WTC11 (cell line): ENCODE measurements around the gene MAMDC2. TPM values are rescaled to one million over a fixed set of nuclear protein-coding genes. Genes with fewer than 3 reads are reported as not detected.

Source experiments
- ATAC-seq: fragments of 200-7000 bp; cut with Tn5 transposase; 2 replicates; pipeline ENCODE4 v1.10.0; 2021; ENCODE audit warnings: mild to moderate bottlenecking, moderate library complexity
- CTCF ChIA-PET: fragments of 300-600 bp; sonication (Branson Sonifier 250); formaldehyde crosslinking; loops from one replicate; lab custom pipeline; 2021; ENCODE audit warnings: antibody characterized with exemption; lab: Charles Lee
- POLR2A ChIA-PET: fragments of 350-600 bp; sonication (Branson Sonifier 250); formaldehyde crosslinking; loops from one replicate; lab custom pipeline; 2021; ENCODE audit warnings: antibody characterized with exemption; lab: Charles Lee
- DNase-seq: peaks from one replicate; pipeline ENCODE4 v3.0.0; 2021; ENCODE audit warnings: low spot score
- H3K27ac Mint-ChIP-seq: 2 replicates; pipeline ENCODE4 v1.8.0; 2021; ENCODE audit warnings: mixed read lengths
- H3K27me3 Mint-ChIP-seq: 2 replicates; pipeline ENCODE4 v1.8.0; 2021; ENCODE audit warnings: low read depth, mild to moderate bottlenecking, moderate library complexity, mixed read lengths
- H3K36me3 Mint-ChIP-seq: 2 replicates; pipeline ENCODE4 v1.8.0; 2021; ENCODE audit warnings: mixed read lengths
- H3K4me1 Mint-ChIP-seq: 2 replicates; pipeline ENCODE4 v1.8.0; 2022; ENCODE audit warnings: mixed read lengths
- H3K4me3 Mint-ChIP-seq: 2 replicates; pipeline ENCODE4 v1.8.0; 2021; ENCODE audit warnings: mild to moderate bottlenecking, moderate library complexity, mixed read lengths
- H3K9me3 Mint-ChIP-seq: 2 replicates; pipeline ENCODE4 v1.8.0; 2021; ENCODE audit warnings: mixed read lengths
- ATF1 ChIP-seq: sonication (generic); formaldehyde crosslinking; IDR thresholded peaks from 2 replicates; pipeline ENCODE4 v1.8.1; 2023; ENCODE audit warnings: mild to moderate bottlenecking, moderate library complexity, missing genetic modification reagents
- ATF6 ChIP-seq: sonication (generic); formaldehyde crosslinking; IDR thresholded peaks from 2 replicates; pipeline ENCODE4 v1.8.1; 2023; ENCODE audit warnings: mild to moderate bottlenecking, missing genetic modification reagents
- CDX4 ChIP-seq: fragments of 250-450 bp; sonication (Bioruptor Pico); IDR thresholded peaks from 2 replicates; pipeline ENCODE4 v1.9.0; 2021; ENCODE audit warnings: moderate library complexity, mild to moderate bottlenecking, inconsistent platforms, borderline replicate concordance
- CREB1 ChIP-seq: sonication (generic); formaldehyde crosslinking; IDR thresholded peaks from 2 replicates; pipeline ENCODE4 v1.8.0; 2023; ENCODE audit warnings: mild to moderate bottlenecking, missing genetic modification reagents
- CTCF ChIP-seq: fragments of 200-600 bp; IDR thresholded peaks from 2 replicates; pipeline ENCODE4 v1.8.0; 2022; ENCODE audit warnings: antibody characterized with exemption
- GABPB1 ChIP-seq: sonication (generic); formaldehyde crosslinking; IDR thresholded peaks from 2 replicates; pipeline ENCODE4 v1.8.1; 2023; ENCODE audit warnings: mild to moderate bottlenecking, missing genetic modification reagents
- NFE2L1 ChIP-seq: sonication (generic); formaldehyde crosslinking; IDR thresholded peaks from 2 replicates; pipeline ENCODE4 v1.8.1; 2023; ENCODE audit warnings: missing genetic modification reagents
- PRDM15 ChIP-seq: sonication (generic); formaldehyde crosslinking; IDR thresholded peaks from 2 replicates; pipeline ENCODE4 v1.8.0; 2022; ENCODE audit warnings: missing genetic modification reagents
- PREB ChIP-seq: sonication (generic); formaldehyde crosslinking; IDR thresholded peaks from 2 replicates; pipeline ENCODE4 v1.8.1; 2022; ENCODE audit warnings: mild to moderate bottlenecking, missing genetic modification reagents, moderate library complexity, borderline replicate concordance
- PRRX2 ChIP-seq: fragments of 250-450 bp; sonication (Bioruptor Pico); IDR thresholded peaks from 2 replicates; pipeline ENCODE4 v1.8.0; 2021; ENCODE audit warnings: mild to moderate bottlenecking
- RELA ChIP-seq: sonication (generic); formaldehyde crosslinking; IDR thresholded peaks from 2 replicates; pipeline ENCODE4 v1.8.1; 2022; ENCODE audit warnings: missing genetic modification reagents, mild to moderate bottlenecking, borderline replicate concordance
- RORB ChIP-seq: fragments of 250-450 bp; sonication (Bioruptor Pico); IDR thresholded peaks from 2 replicates; pipeline ENCODE4 v1.9.0; 2021; ENCODE audit warnings: mild to moderate bottlenecking
- SMAD3 ChIP-seq: sonication (generic); formaldehyde crosslinking; IDR thresholded peaks from 2 replicates; pipeline ENCODE4 v1.8.0; 2022; ENCODE audit warnings: missing genetic modification reagents, mild to moderate bottlenecking, borderline replicate concordance
- STAT6 ChIP-seq: sonication (generic); formaldehyde crosslinking; conservative IDR thresholded peaks from 2 replicates; pipeline ENCODE4 v1.8.1; 2023; ENCODE audit warnings: mild to moderate bottlenecking, low read depth, missing genetic modification reagents, moderate library complexity
- TEAD1 ChIP-seq: sonication (generic); formaldehyde crosslinking; IDR thresholded peaks from 2 replicates; pipeline ENCODE4 v1.8.0; 2022; ENCODE audit warnings: mild to moderate bottlenecking, missing genetic modification reagents
- TEAD4 ChIP-seq: sonication (generic); formaldehyde crosslinking; IDR thresholded peaks from 2 replicates; pipeline ENCODE4 v1.8.0; 2022; ENCODE audit warnings: mild to moderate bottlenecking, missing genetic modification reagents
- ZBTB21 ChIP-seq: sonication (generic); formaldehyde crosslinking; IDR thresholded peaks from 2 replicates; pipeline ENCODE4 v1.8.1; 2023; ENCODE audit warnings: mild to moderate bottlenecking, missing genetic modification reagents, borderline replicate concordance
- ZNF396 ChIP-seq: fragments of 250-450 bp; sonication (Bioruptor Pico); IDR thresholded peaks from 2 replicates; pipeline ENCODE4 v1.8.0; 2021; ENCODE audit warnings: mild to moderate bottlenecking, moderate library complexity, borderline replicate concordance
- ZNF416 ChIP-seq: fragments of 250-450 bp; sonication (Bioruptor Pico); IDR thresholded peaks from 2 replicates; pipeline ENCODE4 v1.9.0; 2021; ENCODE audit warnings: mild to moderate bottlenecking, inconsistent platforms
- ZSCAN18 ChIP-seq: fragments of 250-450 bp; sonication (Bioruptor Pico); IDR thresholded peaks from 2 replicates; pipeline ENCODE4 v2.1.2; 2022; ENCODE audit warnings: mild to moderate bottlenecking, moderate library complexity
- total RNA-seq: library from RNA; stranded (reverse); gene quantifications from 3 replicates; pipeline ENCODE4 v1.2.3, GENCODE V29; 2021

MAMDC2 gene
- total RNA-seq, 1 experiment from 2014 or later, result 6.0 TPM

- Mint-ChIP-seq H3K27me3 (no peaks in the 10 kb centered on the region), H3K27ac (no peak overlapping the region), H3K4me3 (no peak overlapping the region), H3K4me1 (peaks cover 24% of the 10 kb centered on the region), H3K36me3 (no peaks in the 10 kb centered on the region), H3K9me3 (peaks cover 10% of the 10 kb centered on the region)
- POLR2A ChIA-PET, result no interaction called here
- CTCF ChIA-PET, result interaction anchor here (0.5 to 4.6 kb wide), 2 partner anchors 24 to 111 kb away, joined by 4 to 24 read pairs; no protein-coding TSS in a partner anchor
- TF ChIP-seq PREB (no peak), PRRX2 (no peak), STAT6 (CRISPR knock-in tag) (no peak), GABPB1 (CRISPR knock-in tag) (no peak), CREB1 (CRISPR knock-in tag) (no peak), ATF6 (CRISPR knock-in tag) (no peak)
- ATAC-seq (no peak), DNase-seq (no peak)
Measured at GRCh38 chr9:70000469-70000868, 43.2 kb upstream of the MAMDC2 start.

GRCh38 chr9:70003901-70004714, 39.5 kb upstream of the MAMDC2 start:
- Mint-ChIP-seq H3K36me3 (no peaks in the 10 kb centered on the region), H3K4me1 (peaks cover 22% of the 10 kb centered on the region), H3K27ac (no peak overlapping the region), H3K9me3 (peaks cover under 1% of the 10 kb centered on the region), H3K27me3 (no peaks in the 10 kb centered on the region), H3K4me3 (no peak overlapping the region)
- DNase-seq, result no peak
- ChIA-PET CTCF (no interaction called here), POLR2A (no interaction called here)
- TF ChIP-seq CDX4 (CRISPR knock-in tag) (no peak), SMAD3 (CRISPR knock-in tag) (no peak), PRRX2 (no peak), PRDM15 (no peak), ZNF396 (CRISPR knock-in tag) (no peak), TEAD4 (CRISPR knock-in tag) (no peak), ZBTB21 (CRISPR knock-in tag) (no peak), ZSCAN18 (CRISPR knock-in tag) (no peak), CTCF (no peak), RORB (CRISPR knock-in tag) (no peak), ZNF416 (no peak), ATF1 (CRISPR knock-in tag) (no peak), TEAD1 (CRISPR knock-in tag) (no peak), RELA (CRISPR knock-in tag) (no peak), NFE2L1 (CRISPR knock-in tag) (no peak)
- ATAC-seq, result no peak
